Prostate gland (tissue), 2 donors: Measurements from ENCODE around the gene DAP. TPM values are rescaled to one million over a fixed set of nuclear protein-coding genes. Genes with fewer than 3 reads are reported as not detected.
"Not testable (repeated sequence)": the region's sequence is repeated elsewhere in the genome, so short reads cannot be mapped to it uniquely, and the experiment has no call there.

ENCODE experiments used
- DNase-seq: peaks from one replicate; pipeline ENCODE4 v3.0.0-alpha.2; 2019; ENCODE audit warnings: low spot score
- H3K27ac ChIP-seq, 2 donors: fragments of 200-600 bp; sonication (generic); 2 replicates each; pipeline ENCODE4 v1.5.1; 2017 to 2019
- H3K27me3 ChIP-seq: fragments of 200-600 bp; sonication (generic); replicated peaks from 2 replicates; pipeline ENCODE4 v1.5.1; 2019; ENCODE audit not compliant: insufficient read depth
- H3K36me3 ChIP-seq, 2 donors: fragments of 200-600 bp; sonication (generic); 1 replicate in 1 of 2; 2 replicates in 1 of 2; pipeline versions ENCODE4 v1.5.1 to v1.8.1; 2017 to 2019
- H3K4me1 ChIP-seq: fragments of 200-600 bp; sonication (generic); replicated peaks from 2 replicates; pipeline ENCODE4 v1.5.1; 2019
- H3K4me3 ChIP-seq, 2 donors: fragments of 200-600 bp; sonication (generic); 2 replicates each; pipeline ENCODE4 v1.5.1; 2017 to 2019
- H3K9me3 ChIP-seq: fragments of 200-600 bp; sonication (generic); 2 replicates; pipeline ENCODE4 v1.5.1; 2017
- POLR2A ChIP-seq: fragments of 450-650 bp; IDR thresholded peaks from one replicate; pipeline ENCODE4 v1.6.1; 2016; ENCODE audit warnings: antibody characterized with exemption, mild to moderate bottlenecking
- POLR2AphosphoS5 ChIP-seq: sonication (generic); formaldehyde crosslinking; IDR thresholded peaks from one replicate; pipeline ENCODE4 v1.6.1; 2017; ENCODE audit warnings: antibody characterized with exemption
- WGBS: methylation state at CpG from one replicate; pipeline ENCODE4 v1.1.5; 2018; 5-methylcytosine and 5-hydroxymethylcytosine counted together
- intact Hi-C: fragments of 100-400 bp; cut with DNase I; formaldehyde crosslinking; loops from one replicate; pipeline ENCODE4 v1.14.2; 2022
- total RNA-seq, 2 donors: library from RNA; depleted of rRNA; stranded (reverse); fragments of >200 nt; gene quantifications; one replicate each; pipeline ENCODE4 v1.1.0, GENCODE V29; 2016
- TF ChIP-seq, protein P1 (sequence below), 4 experiments: fragments of 200-600 bp in 2 of 4; fragments of 450-650 bp in 2 of 4; sonication (generic) in 2 of 4; IDR thresholded peaks; 1 replicate in 3 of 4; 2 replicates in 1 of 4; pipeline ENCODE4 v1.5.1; 2016 to 2019; ENCODE audit warnings: antibody characterized with exemption in 4 of 4, mild to moderate bottlenecking in 2 of 4, moderate library complexity in 2 of 4

DAP gene
- total RNA-seq, 2 donors from 2014 or later = 86.2 to 111 TPM

- Histone ChIP-seq H3K4me3 (no peak overlapping the region), H3K9me3 (no peaks in the 10 kb centered on the region), H3K27ac (no peak overlapping the region), H3K4me1 (no peaks in the 10 kb centered on the region), H3K36me3 (no peaks in the 10 kb centered on the region), H3K27me3 (no peaks in the 10 kb centered on the region)
- intact Hi-C loops = no loop called here
- TF ChIP-seq, protein P1, sequence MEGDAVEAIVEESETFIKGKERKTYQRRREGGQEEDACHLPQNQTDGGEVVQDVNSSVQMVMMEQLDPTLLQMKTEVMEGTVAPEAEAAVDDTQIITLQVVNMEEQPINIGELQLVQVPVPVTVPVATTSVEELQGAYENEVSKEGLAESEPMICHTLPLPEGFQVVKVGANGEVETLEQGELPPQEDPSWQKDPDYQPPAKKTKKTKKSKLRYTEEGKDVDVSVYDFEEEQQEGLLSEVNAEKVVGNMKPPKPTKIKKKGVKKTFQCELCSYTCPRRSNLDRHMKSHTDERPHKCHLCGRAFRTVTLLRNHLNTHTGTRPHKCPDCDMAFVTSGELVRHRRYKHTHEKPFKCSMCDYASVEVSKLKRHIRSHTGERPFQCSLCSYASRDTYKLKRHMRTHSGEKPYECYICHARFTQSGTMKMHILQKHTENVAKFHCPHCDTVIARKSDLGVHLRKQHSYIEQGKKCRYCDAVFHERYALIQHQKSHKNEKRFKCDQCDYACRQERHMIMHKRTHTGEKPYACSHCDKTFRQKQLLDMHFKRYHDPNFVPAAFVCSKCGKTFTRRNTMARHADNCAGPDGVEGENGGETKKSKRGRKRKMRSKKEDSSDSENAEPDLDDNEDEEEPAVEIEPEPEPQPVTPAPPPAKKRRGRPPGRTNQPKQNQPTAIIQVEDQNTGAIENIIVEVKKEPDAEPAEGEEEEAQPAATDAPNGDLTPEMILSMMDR (IDR thresholded peaks at IDR 0.05) = no peak
- no peak for TF ChIP-seq POLR2A
- 90% methylated on average over 7 of the region's 7 CpGs for WGBS
- DNase-seq = no peak
These were observed 94.3 kb downstream of the DAP start for GRCh38 chr5:10666531-10667299.

- no peaks in the 10 kb centered on the region for H3K27me3 ChIP-seq
- no peak for DNase-seq
- intact Hi-C loops = no loop called here
- 95% methylated on average over 9 of the region's 9 CpGs for WGBS
- no peaks in the 10 kb centered on the region for H3K9me3 ChIP-seq
- no peak overlapping the region for H3K27ac ChIP-seq
- TF ChIP-seq, protein P1 (IDR thresholded peaks at IDR 0.05) = no peak
- no peak for TF ChIP-seq POLR2A
- TF ChIP-seq POLR2AphosphoS5 = no peak
- H3K36me3 ChIP-seq = no peaks in the 10 kb centered on the region
- no peaks in the 10 kb centered on the region for H3K4me1 ChIP-seq
- no peak overlapping the region for H3K4me3 ChIP-seq
These were observed 95.2 kb downstream of the DAP start for GRCh38 chr5:10665799-10666198.

DNA sequence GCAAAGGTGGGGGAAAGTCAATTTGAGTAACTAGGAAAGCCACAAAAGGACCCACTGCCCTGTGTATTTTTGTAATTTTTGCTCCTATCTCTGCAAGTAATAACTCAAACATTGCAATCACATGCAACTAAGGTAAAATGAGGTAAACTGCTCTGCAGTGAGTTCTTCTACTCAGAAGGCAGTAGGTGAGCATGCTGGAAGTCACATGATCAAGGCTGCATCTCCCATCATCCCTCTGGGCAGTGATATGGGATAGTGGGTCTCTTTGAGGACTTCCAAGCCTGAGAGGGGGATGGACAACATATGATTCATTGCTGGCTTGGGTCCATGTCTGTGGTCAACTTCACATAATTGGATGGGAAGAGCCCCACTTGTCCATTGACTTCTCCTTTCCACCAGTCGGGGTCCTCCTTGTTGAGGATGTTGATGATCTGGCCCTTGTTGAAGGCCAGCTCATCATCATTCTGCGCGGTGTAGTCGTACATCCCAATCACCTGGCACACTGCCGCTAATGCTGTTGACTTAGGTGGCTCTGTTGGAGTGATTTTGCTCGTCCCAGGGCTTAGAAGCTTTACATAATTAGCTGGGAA lies 96.8 kb downstream of the DAP start:
- H3K9me3 ChIP-seq, H3K4me1 ChIP-seq, H3K4me3 ChIP-seq, H3K36me3 ChIP-seq, H3K27ac ChIP-seq, DNase-seq, H3K27me3 ChIP-seq, intact Hi-C loops: not testable (repeated sequence)
- 90% methylated on average over 6 of the region's 6 CpGs for WGBS

GRCh38 chr5:10663489-10664179 lies 97.4 kb downstream of the DAP start:
- Histone ChIP-seq H3K4me3 (no peak overlapping the region), H3K4me1 (no peaks in the 10 kb centered on the region), H3K9me3 (no peaks in the 10 kb centered on the region), H3K36me3 (no peaks in the 10 kb centered on the region), H3K27ac (no peak overlapping the region), H3K27me3 (no peaks in the 10 kb centered on the region)
- DNase-seq = peak; percentile 36
- intact Hi-C loops = no loop called here
- TF ChIP-seq POLR2AphosphoS5 = no peak
- TF ChIP-seq, protein P1 (IDR thresholded peaks at IDR 0.05) = no peak
- no peak for TF ChIP-seq POLR2A
- WGBS = 15% methylated on average over 12 of the region's 13 CpGs

- WGBS = 90% methylated on average over 10 of the region's 10 CpGs
- Histone ChIP-seq H3K36me3 (no peaks in the 10 kb centered on the region), H3K27ac (no peak overlapping the region), H3K4me1 (no peaks in the 10 kb centered on the region), H3K4me3 (no peak overlapping the region), H3K9me3 (no peaks in the 10 kb centered on the region), H3K27me3 (no peaks in the 10 kb centered on the region)
- no peak for DNase-seq
- intact Hi-C loops = no loop called here
- TF ChIP-seq POLR2A (no peak), POLR2AphosphoS5 (no peak)
- TF ChIP-seq, protein P1 (IDR thresholded peaks at IDR 0.05) = no peak
These were observed 98.2 kb downstream of the DAP start for GRCh38 chr5:10662661-10663488.
